Measurements from ENCODE around the gene BAIAP2L1. TPM values are rescaled to one million over a fixed set of nuclear protein-coding genes. Genes with fewer than 3 reads are reported as not detected.

The BAIAP2L1 gene
- total RNA-seq, 1 donor from 2014 or later = 12.9 TPM

- ATAC-seq (no peak), DNase-seq (ENCODE audit: low spot score) (no peak)
These were observed 156.0 kb downstream of the BAIAP2L1 start for GRCh38 chr7:98244871-98245270.

- DNase-seq (ENCODE audit: low spot score) = no peak
- ATAC-seq = no peak
These were observed 158.0 kb downstream of the BAIAP2L1 start for GRCh38 chr7:98242934-98243333.

GRCh38 chr7:98242342-98242741 is 158.5 kb downstream of the BAIAP2L1 start:
- ATAC-seq (no peak), DNase-seq (ENCODE audit: low spot score) (no peak)

GRCh38 chr7:98241674-98242241 is 159.1 kb downstream of the BAIAP2L1 start:
- DNase-seq (ENCODE audit: low spot score) = no peak
- ATAC-seq = peak; percentile 5

Other genes starting within 250 kb of the BAIAP2L1 start
- gene BHLHA15, start 189.7 kb downstream of the BAIAP2L1 start, total RNA-seq = 2.6 TPM
- 17.3 TPM for gene TECPR1, start 148.9 kb downstream of the BAIAP2L1 start, total RNA-seq
- 137 TPM for gene BRI3, start 119.4 kb downstream of the BAIAP2L1 start, total RNA-seq
- 0.38 TPM for gene NPTX2, start 216.2 kb upstream of the BAIAP2L1 start, total RNA-seq